ENCODE data around the gene SLC49A3.

Gene SLC49A3

DNA sequence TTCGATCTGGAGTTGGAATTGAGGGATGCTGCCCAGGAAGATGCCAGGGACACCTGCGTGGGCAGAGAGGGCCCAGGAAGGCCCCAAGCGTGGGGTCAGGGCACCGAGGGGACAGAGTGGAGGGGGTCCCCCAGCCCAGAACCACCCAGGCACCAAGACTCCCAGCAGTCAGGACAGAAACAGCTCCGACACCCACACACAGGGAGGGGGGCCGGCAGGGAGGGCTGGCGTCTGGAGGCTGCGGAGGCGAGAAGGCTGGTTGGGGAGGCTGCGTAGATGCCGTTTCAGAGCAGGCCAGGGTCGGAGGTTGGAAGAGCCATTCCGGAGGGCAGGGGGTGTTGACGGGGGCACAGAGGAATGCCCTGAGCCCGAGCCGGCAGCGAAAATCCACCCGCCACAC lies 38.5 kb downstream of the SLC49A3 start:
- H2BK12ac ChIP-seq (ENCODE audit: low read length), result no peak overlapping the region
- no CpG with 5 or more reads among the region's 18 CpGs for WGBS (ENCODE audit: extremely low coverage, insufficient coverage, insufficient read length)
- H3K79me2 ChIP-seq (ENCODE audit: control insufficient read depth, insufficient read depth, low read length, poor library complexity), result no peaks in the 10 kb centered on the region
- H2BK120ac ChIP-seq (ENCODE audit: insufficient read depth, low read length, poor library complexity), result no peak overlapping the region
- no peak overlapping the region for H3K27ac ChIP-seq (ENCODE audit: low read depth, low read length)
- H4K8ac ChIP-seq (ENCODE audit: low read depth, low read length), result no peak overlapping the region
- H3K9ac ChIP-seq (ENCODE audit: low read length), result no peak overlapping the region
- H3K14ac ChIP-seq (ENCODE audit: low read length), result no peak overlapping the region
- no peak overlapping the region for H4K12ac ChIP-seq (ENCODE audit: low read depth, low read length)
- H3K4me2 ChIP-seq (ENCODE audit: low read length), result no peak overlapping the region
- no peaks in the 10 kb centered on the region for H3K27me3 ChIP-seq (ENCODE audit: insufficient read depth, low read length)
- no peaks in the 10 kb centered on the region for H3K9me3 ChIP-seq (ENCODE audit: insufficient read depth, low read depth, low read length)
- no peak overlapping the region for H3K4ac ChIP-seq (ENCODE audit: low read depth, low read length)
- H3K79me1 ChIP-seq (ENCODE audit: low read length), result no peaks in the 10 kb centered on the region
- no peak overlapping the region for H3K18ac ChIP-seq (ENCODE audit: low read length)
- no peak overlapping the region for H2BK5ac ChIP-seq (ENCODE audit: low read depth, low read length, poor library complexity)
- H3K23ac ChIP-seq (ENCODE audit: low read length), result no peak overlapping the region
- DNase-seq, result no peak
- H3K36me3 ChIP-seq (ENCODE audit: control insufficient read depth in 1 of 2, insufficient read depth in 2 of 2, low read length in 2 of 2), result no peaks in the 10 kb centered on the region
- H3K4me1 ChIP-seq (ENCODE audit: control insufficient read depth in 1 of 2, insufficient read depth in 2 of 2, low read length in 2 of 2), result peaks cover 0 to 3% of the 10 kb centered on the region in 2 experiments
- no peak overlapping the region for H4K91ac ChIP-seq (ENCODE audit: low read depth, low read length)
- no peak overlapping the region for H2AFZ ChIP-seq (ENCODE audit: insufficient read depth, low read length, poor library complexity)
- H3K4me3 ChIP-seq (ENCODE audit: low read depth, low read length), result no peak overlapping the region
- no peak overlapping the region for H2AK5ac ChIP-seq (ENCODE audit: low read length)

DNA sequence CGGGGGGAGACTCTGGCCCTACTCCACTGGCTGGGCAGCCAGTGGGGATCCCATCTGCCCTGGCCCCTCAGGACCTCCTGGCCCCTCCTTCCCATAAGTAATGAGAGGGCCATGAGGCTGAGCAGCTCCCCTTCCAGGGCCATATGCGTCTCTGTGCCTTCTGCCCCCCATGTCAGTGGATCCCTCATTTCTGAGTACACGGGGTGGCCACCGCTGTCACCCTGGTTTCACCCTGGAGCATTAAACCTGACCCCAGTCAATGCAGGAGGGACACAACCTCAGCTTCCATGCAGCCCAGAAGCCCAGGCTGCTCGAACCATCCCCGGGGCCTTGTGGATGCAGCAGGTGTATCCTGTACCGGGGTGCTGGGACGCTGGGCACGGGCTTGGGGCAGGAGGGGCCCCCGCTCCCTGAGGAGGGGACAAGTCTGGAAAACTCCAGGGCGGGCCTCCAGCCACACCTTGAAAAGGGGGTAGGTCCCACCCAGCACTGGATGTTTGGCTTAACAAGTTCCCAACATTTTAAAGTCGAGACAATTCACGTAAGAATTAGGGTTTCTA lies 39.1 kb downstream of the SLC49A3 start:
- no CpG with 5 or more reads among the region's 13 CpGs for WGBS (ENCODE audit: extremely low coverage, insufficient coverage, insufficient read length)
- no peak overlapping the region for H3K14ac ChIP-seq (ENCODE audit: low read length)
- H2AK5ac ChIP-seq (ENCODE audit: low read length), result no peak overlapping the region
- no peak overlapping the region for H2BK12ac ChIP-seq (ENCODE audit: low read length)
- no peak overlapping the region for H4K12ac ChIP-seq (ENCODE audit: low read depth, low read length)
- no peak overlapping the region for H3K18ac ChIP-seq (ENCODE audit: low read length)
- no peak overlapping the region for H4K8ac ChIP-seq (ENCODE audit: low read depth, low read length)
- no peak overlapping the region for H3K23ac ChIP-seq (ENCODE audit: low read length)
- no peak overlapping the region for H3K4ac ChIP-seq (ENCODE audit: low read depth, low read length)
- H3K9ac ChIP-seq (ENCODE audit: low read length), result no peak overlapping the region
- no peaks in the 10 kb centered on the region for H3K27me3 ChIP-seq (ENCODE audit: insufficient read depth, low read length)
- H2AFZ ChIP-seq (ENCODE audit: insufficient read depth, low read length, poor library complexity), result no peak overlapping the region
- H3K36me3 ChIP-seq (ENCODE audit: control insufficient read depth in 1 of 2, insufficient read depth in 2 of 2, low read length in 2 of 2), result no peaks in the 10 kb centered on the region
- no peaks in the 10 kb centered on the region for H3K9me3 ChIP-seq (ENCODE audit: insufficient read depth, low read depth, low read length)
- no peak overlapping the region for H2BK120ac ChIP-seq (ENCODE audit: insufficient read depth, low read length, poor library complexity)
- H2BK5ac ChIP-seq (ENCODE audit: low read depth, low read length, poor library complexity), result no peak overlapping the region
- H3K4me1 ChIP-seq (ENCODE audit: control insufficient read depth in 1 of 2, insufficient read depth in 2 of 2, low read length in 2 of 2), result peaks cover 0 to 3% of the 10 kb centered on the region in 2 experiments
- no peak overlapping the region for H3K4me3 ChIP-seq (ENCODE audit: low read depth, low read length)
- no peaks in the 10 kb centered on the region for H3K79me1 ChIP-seq (ENCODE audit: low read length)
- no peak overlapping the region for H3K27ac ChIP-seq (ENCODE audit: low read depth, low read length)
- no peak for DNase-seq
- no peaks in the 10 kb centered on the region for H3K79me2 ChIP-seq (ENCODE audit: control insufficient read depth, insufficient read depth, low read length, poor library complexity)
- no peak overlapping the region for H3K4me2 ChIP-seq (ENCODE audit: low read length)
- H4K91ac ChIP-seq (ENCODE audit: low read depth, low read length), result no peak overlapping the region

DNA sequence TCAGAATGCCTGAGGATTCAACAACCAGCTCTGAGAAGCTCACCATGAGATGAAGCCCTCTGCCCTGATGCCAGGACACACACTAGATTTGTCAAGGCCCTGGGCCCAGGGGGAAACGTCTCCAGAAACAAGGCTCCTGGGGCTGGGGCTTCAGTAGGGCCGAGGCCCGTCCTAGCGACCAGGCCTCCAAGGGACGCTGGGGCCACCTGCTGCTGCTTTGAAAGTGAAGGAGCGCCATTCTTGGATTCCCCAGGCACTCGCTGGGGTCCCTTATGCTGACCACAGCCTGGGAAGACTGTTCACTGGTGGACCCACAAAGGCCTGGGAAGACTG lies 39.7 kb downstream of the SLC49A3 start:
- Histone ChIP-seq H2BK5ac (ENCODE audit: low read depth, low read length, poor library complexity) (no peak overlapping the region), H2BK12ac (ENCODE audit: low read length) (no peak overlapping the region), H4K8ac (ENCODE audit: low read depth, low read length) (no peak overlapping the region), H3K79me2 (ENCODE audit: control insufficient read depth, insufficient read depth, low read length, poor library complexity) (no peaks in the 10 kb centered on the region), H3K36me3 (ENCODE audit: control insufficient read depth in 1 of 2, insufficient read depth in 2 of 2, low read length in 2 of 2) (no peaks in the 10 kb centered on the region), H3K4me2 (ENCODE audit: low read length) (no peak overlapping the region), H3K14ac (ENCODE audit: low read length) (no peak overlapping the region), H3K27me3 (ENCODE audit: insufficient read depth, low read length) (no peaks in the 10 kb centered on the region), H3K4ac (ENCODE audit: low read depth, low read length) (no peak overlapping the region), H3K9me3 (ENCODE audit: insufficient read depth, low read depth, low read length) (no peaks in the 10 kb centered on the region), H3K9ac (ENCODE audit: low read length) (no peak overlapping the region), H3K79me1 (ENCODE audit: low read length) (no peaks in the 10 kb centered on the region), H3K23ac (ENCODE audit: low read length) (no peak overlapping the region), H4K12ac (ENCODE audit: low read depth, low read length) (no peak overlapping the region), H3K4me3 (ENCODE audit: low read depth, low read length) (no peak overlapping the region), H2BK120ac (ENCODE audit: insufficient read depth, low read length, poor library complexity) (no peak overlapping the region), H2AK5ac (ENCODE audit: low read length) (no peak overlapping the region), H4K91ac (ENCODE audit: low read depth, low read length) (no peak overlapping the region), H2AFZ (ENCODE audit: insufficient read depth, low read length, poor library complexity) (no peak overlapping the region), H3K4me1 (ENCODE audit: control insufficient read depth in 1 of 2, insufficient read depth in 2 of 2, low read length in 2 of 2) (peaks cover 0 to 3% of the 10 kb centered on the region in 2 experiments), H3K27ac (ENCODE audit: low read depth, low read length) (no peak overlapping the region), H3K18ac (ENCODE audit: low read length) (no peak overlapping the region)
- DNase-seq, result no peak
- WGBS (ENCODE audit: extremely low coverage, insufficient coverage, insufficient read length), result no CpG with 5 or more reads among the region's 7 CpGs

DNA sequence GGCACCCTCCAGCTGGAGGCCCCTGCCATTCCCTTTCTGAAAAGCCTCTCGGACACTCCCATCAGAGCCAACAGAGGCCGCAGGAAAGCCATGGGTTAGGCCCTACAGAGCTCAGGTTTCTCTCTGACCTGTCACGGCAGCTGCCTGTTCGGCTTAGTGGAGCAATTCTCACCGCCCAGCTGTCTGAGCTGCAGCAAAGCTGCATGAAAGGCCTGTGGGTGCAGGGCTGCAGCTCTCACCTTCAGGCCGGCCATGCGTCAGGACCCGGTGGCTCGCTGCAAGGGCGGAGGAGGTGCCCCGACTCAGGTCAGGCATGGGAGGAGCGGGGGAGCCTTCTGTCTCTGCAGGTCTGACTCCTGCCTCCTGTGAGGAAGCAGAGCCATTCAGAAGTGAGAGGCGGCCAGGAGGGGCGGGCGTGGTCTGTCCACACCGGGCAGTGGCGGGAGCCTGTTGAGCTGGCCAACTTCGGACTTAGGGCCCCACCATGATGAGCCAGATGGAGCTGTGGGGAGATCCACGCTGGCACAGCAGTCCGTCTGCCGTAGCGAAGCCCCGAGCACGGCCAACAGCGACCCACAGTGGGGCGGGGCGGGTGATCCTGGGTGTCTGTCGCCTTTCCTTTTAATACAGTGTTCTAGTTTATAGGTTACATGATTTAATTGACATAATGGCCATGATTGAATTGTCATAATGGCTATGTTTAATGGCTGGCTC lies 40.2 kb downstream of the SLC49A3 start:
- no peak overlapping the region for H3K14ac ChIP-seq (ENCODE audit: low read length)
- H3K9me3 ChIP-seq (ENCODE audit: insufficient read depth, low read depth, low read length), result no peaks in the 10 kb centered on the region
- no peak overlapping the region for H3K9ac ChIP-seq (ENCODE audit: low read length)
- no peak overlapping the region for H4K12ac ChIP-seq (ENCODE audit: low read depth, low read length)
- H3K36me3 ChIP-seq (ENCODE audit: control insufficient read depth in 1 of 2, insufficient read depth in 2 of 2, low read length in 2 of 2), result no peaks in the 10 kb centered on the region
- H3K18ac ChIP-seq (ENCODE audit: low read length), result no peak overlapping the region
- no peaks in the 10 kb centered on the region for H3K79me2 ChIP-seq (ENCODE audit: control insufficient read depth, insufficient read depth, low read length, poor library complexity)
- H3K23ac ChIP-seq (ENCODE audit: low read length), result no peak overlapping the region
- no peak overlapping the region for H3K27ac ChIP-seq (ENCODE audit: low read depth, low read length)
- H4K91ac ChIP-seq (ENCODE audit: low read depth, low read length), result no peak overlapping the region
- no peaks in the 10 kb centered on the region for H3K27me3 ChIP-seq (ENCODE audit: insufficient read depth, low read length)
- no peak overlapping the region for H2AFZ ChIP-seq (ENCODE audit: insufficient read depth, low read length, poor library complexity)
- H2AK5ac ChIP-seq (ENCODE audit: low read length), result no peak overlapping the region
- no peaks in the 10 kb centered on the region for H3K79me1 ChIP-seq (ENCODE audit: low read length)
- H3K4me1 ChIP-seq (ENCODE audit: control insufficient read depth in 1 of 2, insufficient read depth in 2 of 2, low read length in 2 of 2), result peaks cover 0 to 3% of the 10 kb centered on the region in 2 experiments
- no peak overlapping the region for H2BK12ac ChIP-seq (ENCODE audit: low read length)
- H2BK5ac ChIP-seq (ENCODE audit: low read depth, low read length, poor library complexity), result no peak overlapping the region
- WGBS (ENCODE audit: extremely low coverage, insufficient coverage, insufficient read length), result no CpG with 5 or more reads among the region's 28 CpGs
- no peak for DNase-seq
- no peak overlapping the region for H3K4me2 ChIP-seq (ENCODE audit: low read length)
- no peak overlapping the region for H3K4ac ChIP-seq (ENCODE audit: low read depth, low read length)
- no peak overlapping the region for H2BK120ac ChIP-seq (ENCODE audit: insufficient read depth, low read length, poor library complexity)
- H3K4me3 ChIP-seq (ENCODE audit: low read depth, low read length), result no peak overlapping the region
- no peak overlapping the region for H4K8ac ChIP-seq (ENCODE audit: low read depth, low read length)

Data from trophoblast cell (in vitro differentiated cells and primary cell).